Activated CD8-positive, alpha-beta memory T cell treated with anti-CD3 and anti-CD28 coated beads, Interleukin-2, amount 50 U/mL, for 48 hours (primary cell): ENCODE measurements around the gene C2orf92.

Experiments used
- DNase-seq: peaks from one replicate; pipeline ENCODE4 v3.0.0-alpha.2; 2020

The C2orf92 gene

GRCh38 chr2:97749581-97749980, 80.1 kb downstream of the C2orf92 start:
- DNase-seq: peak; percentile 45

DNA sequence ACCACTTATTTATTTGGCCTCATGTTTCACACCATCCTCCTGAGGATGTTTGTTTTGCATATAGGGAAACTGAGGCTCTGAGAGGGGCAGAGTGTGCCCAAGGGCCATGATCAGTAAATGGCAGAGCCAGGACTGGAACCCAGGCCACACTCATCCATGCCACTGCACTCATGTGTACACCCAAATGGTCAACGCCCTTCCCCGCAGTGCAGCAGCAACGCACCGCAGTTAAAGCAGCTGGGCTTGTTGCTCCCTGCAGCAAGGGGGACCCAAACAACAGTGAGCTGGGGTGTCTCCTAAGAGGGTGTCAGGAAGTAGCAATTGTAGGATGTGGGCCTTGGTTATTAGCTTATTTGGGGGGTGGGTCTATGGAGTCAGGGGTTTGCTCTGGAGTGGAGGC, 80.5 kb downstream of the C2orf92 start:
- peak; percentile 40 for DNase-seq

- no peak for DNase-seq
Measured at GRCh38 chr2:97751752-97752151, 82.2 kb downstream of the C2orf92 start.
